ENCODE measurements around the gene FCAMR.

Gene FCAMR

DNA sequence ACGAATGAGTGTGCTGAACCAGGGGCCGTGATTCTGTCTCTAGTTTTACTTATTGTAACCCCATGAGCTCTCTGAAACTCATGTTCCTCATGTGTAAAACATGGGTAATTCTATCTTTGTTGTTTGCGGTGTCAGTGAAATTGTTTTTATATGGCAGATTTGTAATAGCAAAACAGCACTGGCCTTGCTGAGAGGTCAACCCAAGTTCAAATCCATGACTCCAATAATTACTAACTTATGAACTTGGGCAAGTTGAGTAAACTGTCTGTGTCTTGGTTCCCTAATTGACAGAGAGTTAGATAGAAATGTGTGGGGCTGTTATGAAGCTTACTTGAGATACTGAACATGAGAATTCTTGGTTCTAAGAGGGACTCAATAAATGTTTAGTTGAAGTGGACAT, 44.5 kb upstream of the FCAMR start:
- no peak overlapping the region for H3K4me3 ChIP-seq (replicated peaks in 1 of 2; ENCODE audit: low read depth in 2 of 2, low read length in 2 of 2)
- TF ChIP-seq, protein P1, sequence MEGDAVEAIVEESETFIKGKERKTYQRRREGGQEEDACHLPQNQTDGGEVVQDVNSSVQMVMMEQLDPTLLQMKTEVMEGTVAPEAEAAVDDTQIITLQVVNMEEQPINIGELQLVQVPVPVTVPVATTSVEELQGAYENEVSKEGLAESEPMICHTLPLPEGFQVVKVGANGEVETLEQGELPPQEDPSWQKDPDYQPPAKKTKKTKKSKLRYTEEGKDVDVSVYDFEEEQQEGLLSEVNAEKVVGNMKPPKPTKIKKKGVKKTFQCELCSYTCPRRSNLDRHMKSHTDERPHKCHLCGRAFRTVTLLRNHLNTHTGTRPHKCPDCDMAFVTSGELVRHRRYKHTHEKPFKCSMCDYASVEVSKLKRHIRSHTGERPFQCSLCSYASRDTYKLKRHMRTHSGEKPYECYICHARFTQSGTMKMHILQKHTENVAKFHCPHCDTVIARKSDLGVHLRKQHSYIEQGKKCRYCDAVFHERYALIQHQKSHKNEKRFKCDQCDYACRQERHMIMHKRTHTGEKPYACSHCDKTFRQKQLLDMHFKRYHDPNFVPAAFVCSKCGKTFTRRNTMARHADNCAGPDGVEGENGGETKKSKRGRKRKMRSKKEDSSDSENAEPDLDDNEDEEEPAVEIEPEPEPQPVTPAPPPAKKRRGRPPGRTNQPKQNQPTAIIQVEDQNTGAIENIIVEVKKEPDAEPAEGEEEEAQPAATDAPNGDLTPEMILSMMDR (IDR thresholded peaks at IDR 0.05; ENCODE audit: low read depth, low read length): no peak
- no peak for DNase-seq (ENCODE audit: low read depth in 2 of 2)

DNA sequence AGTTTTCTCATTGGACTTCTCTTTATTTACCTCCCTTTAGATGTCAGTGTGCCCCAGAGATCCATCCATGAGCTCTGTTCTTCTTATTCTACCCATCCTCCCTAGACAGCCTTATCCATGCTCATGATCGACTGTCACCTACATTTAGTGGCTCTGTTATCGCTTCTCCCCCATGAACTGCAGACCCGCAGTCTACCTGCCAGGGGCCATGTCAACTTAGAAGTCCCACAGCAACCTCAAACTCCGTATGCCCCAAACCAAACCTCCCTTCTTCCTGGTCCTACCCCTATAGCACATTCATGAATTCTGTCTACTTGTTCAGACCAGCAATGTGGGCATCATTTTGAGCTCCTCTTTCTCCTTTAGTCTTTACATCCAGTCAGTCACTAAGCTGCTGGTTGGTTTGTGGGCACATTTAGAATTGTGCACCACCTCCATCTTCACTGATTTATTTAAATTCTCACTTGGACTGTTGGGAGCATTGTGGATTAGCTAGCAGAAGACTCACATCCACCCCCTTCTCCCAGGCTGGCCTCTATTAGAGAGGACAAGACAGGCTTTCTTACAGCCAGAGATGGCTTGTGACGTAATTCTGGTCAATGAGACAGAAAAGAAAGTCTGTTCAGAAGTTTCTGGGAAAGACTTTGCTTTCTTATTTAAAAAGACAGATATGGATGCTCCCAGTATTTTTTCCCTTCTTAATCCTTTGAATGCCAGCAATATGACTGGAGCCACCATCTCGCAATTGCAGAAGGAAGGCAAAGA, 43.2 kb upstream of the FCAMR start:
- H3K4me3 ChIP-seq (replicated peaks in 1 of 2; ENCODE audit: low read depth in 2 of 2, low read length in 2 of 2): no peak overlapping the region
- no peak for DNase-seq (ENCODE audit: low read depth in 2 of 2)
- TF ChIP-seq, protein P1 (IDR thresholded peaks at IDR 0.05; ENCODE audit: low read depth, low read length): no peak

DNA sequence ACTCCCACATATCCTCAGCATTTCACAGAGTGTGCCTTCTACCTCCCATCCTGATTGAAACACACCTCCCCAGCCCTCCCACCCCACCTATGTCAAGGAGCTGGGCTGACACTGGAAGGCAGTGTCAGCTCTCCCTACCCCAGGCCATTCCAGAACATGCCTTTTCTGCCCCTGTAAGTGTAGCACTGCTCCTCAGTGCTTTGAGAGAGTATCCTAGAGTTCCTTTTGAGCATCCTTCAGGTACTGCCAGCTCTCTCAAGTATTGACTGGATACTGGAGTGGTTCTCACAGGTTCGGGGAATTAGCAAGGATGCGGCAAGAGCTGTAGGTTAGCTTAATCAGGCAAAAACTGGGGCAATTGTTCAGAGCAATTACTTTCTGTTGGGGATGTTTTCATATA, 40.5 kb upstream of the FCAMR start:
- no peak for DNase-seq (ENCODE audit: low read depth in 2 of 2)
- no peak overlapping the region for H3K4me3 ChIP-seq (replicated peaks in 1 of 2; ENCODE audit: low read depth in 2 of 2, low read length in 2 of 2)
- TF ChIP-seq, protein P1 (IDR thresholded peaks at IDR 0.05; ENCODE audit: low read depth, low read length): no peak

DNA sequence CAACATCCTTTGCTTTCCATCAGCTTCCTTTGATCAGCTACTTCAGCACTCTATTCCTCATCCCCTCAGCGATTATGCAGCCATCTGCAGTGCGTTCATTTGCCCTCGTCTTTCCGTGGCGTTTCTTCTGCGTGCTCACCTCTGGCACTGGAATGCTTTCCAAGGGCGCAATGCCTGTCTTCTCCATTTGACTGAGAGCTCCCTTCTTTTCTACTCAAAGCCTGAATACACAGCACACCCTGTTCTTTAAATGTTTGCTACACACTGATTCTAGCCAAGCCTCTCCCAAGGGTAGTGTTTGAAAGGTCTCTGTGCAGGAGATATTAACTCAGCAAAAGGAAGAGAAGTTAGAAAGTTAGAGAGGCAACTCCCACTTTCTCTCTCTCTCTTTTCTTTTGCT, 39.7 kb upstream of the FCAMR start:
- no peak overlapping the region for H3K4me3 ChIP-seq (replicated peaks in 1 of 2; ENCODE audit: low read depth in 2 of 2, low read length in 2 of 2)
- no peak for DNase-seq (ENCODE audit: low read depth in 2 of 2)
- TF ChIP-seq, protein P1 (IDR thresholded peaks at IDR 0.05; ENCODE audit: low read depth, low read length): no peak

DNA sequence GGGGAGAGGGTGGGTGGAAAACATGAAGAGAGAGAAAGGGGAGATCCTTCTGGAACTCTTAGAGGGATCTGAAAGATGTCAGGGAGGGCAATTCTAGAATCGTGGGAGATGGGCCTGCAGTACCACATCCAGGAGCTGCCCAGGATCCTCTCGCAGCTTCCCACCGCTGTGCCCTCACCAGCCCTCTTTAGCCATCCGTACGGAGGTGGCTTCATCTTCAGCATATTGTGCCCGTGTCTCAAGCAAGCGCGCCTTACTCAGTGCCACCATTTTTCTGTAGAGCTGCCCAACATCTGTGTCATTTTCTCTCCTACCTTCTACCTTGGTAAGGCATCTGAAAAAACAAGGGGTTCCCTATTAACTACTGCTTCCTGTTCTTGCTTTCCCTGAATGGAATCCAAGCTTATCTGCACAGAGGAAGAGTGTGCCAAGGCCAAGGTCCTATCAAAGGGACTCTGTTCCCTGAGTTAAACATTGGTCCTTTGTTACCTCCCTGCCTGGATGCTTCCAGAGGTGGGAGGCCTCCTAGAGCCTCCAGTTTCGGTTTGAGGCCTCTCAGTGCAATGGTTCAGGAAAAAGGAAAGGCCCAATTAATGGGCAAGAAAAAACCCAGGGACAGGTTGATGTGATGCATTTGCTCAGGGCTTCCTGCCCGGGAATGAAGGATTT, 39.1 kb upstream of the FCAMR start:
- H3K4me3 ChIP-seq (replicated peaks in 1 of 2; ENCODE audit: low read depth in 2 of 2, low read length in 2 of 2): no peak overlapping the region
- no peak for DNase-seq (ENCODE audit: low read depth in 2 of 2)
- TF ChIP-seq, protein P1 (IDR thresholded peaks at IDR 0.05; ENCODE audit: low read depth, low read length): no peak

DNA sequence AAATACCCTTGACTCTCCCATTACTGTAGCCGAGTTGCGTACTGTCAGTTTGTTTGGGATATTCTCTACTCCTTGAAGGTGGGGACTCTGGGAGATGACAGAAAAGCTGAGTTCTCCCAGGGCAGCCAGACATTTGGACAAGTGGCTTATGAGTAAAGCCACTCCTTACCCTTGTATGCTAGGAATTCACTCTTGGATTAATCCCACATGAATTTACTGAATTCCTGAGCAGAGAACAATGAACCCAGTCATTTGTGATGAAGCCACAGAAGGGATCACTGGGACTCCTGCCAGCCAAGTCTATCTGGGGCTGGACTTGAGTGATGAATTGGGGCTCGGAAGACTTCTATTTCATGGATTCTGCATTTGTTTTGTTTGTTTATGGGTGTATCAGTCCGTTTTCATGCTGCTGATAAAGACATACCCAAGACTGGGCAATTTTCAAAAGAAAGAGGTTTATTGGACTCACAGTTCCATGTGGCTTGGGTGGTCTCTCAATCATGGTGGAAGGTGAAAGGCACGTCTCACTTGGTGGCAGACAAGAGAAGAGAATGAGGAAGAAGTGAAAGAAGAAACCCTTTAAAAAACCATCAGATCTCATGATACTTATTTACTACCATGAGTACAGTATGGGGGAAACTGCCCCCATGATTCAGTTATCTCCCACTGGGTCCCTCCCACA, 37.2 kb upstream of the FCAMR start:
- peak; percentile 96 to 97 for DNase-seq (ENCODE audit: low read depth in 2 of 2)
- no peak overlapping the region for H3K4me3 ChIP-seq (replicated peaks in 1 of 2; ENCODE audit: low read depth in 2 of 2, low read length in 2 of 2)
- TF ChIP-seq, protein P1 (IDR thresholded peaks at IDR 0.05; ENCODE audit: low read depth, low read length): no peak
